ENCODE data around the gene MIA2.

MIA2 gene

GRCh38 chr14:39320318-39320717 is 86.6 kb downstream of the MIA2 start:
- TF ChIP-seq EZH2phosphoT487 (IDR thresholded peaks at IDR 0.05; ENCODE audit: borderline replicate concordance, low read length) (no peak), CTCF (IDR thresholded peaks at IDR 0.05; ENCODE audit: low read depth, low read length, poor library complexity, severe bottlenecking) (no peak)
- H3K9me2 ChIP-seq (replicated peaks; ENCODE audit: control insufficient read depth, low read length): no peaks in the 10 kb centered on the region

GRCh38 chr14:39322807-39323206 is 89.1 kb downstream of the MIA2 start:
- H3K79me2 ChIP-seq (ENCODE audit: control insufficient read depth, low read length): no peaks in the 10 kb centered on the region
- H3K27me3 ChIP-seq (ENCODE audit: control insufficient read depth, low read length): no peaks in the 10 kb centered on the region
- H3K9me2 ChIP-seq (replicated peaks; ENCODE audit: control insufficient read depth, low read length): no peaks in the 10 kb centered on the region
- TF ChIP-seq EZH2phosphoT487 (IDR thresholded peaks at IDR 0.05; ENCODE audit: borderline replicate concordance, low read length): no peak
- TF ChIP-seq CTCF (IDR thresholded peaks at IDR 0.05; ENCODE audit: low read depth, low read length, poor library complexity, severe bottlenecking): no peak
- no peak overlapping the region for H3K4me3 ChIP-seq (ENCODE audit: low read length)
- H3F3A ChIP-seq (ENCODE audit: control insufficient read depth, insufficient read depth): no peaks in the 10 kb centered on the region
- H3K36me3 ChIP-seq (ENCODE audit: control insufficient read depth, low read length): peaks cover 15% of the 10 kb centered on the region
- no peaks in the 10 kb centered on the region for H4K20me1 ChIP-seq (ENCODE audit: control insufficient read depth, insufficient read depth, low read depth, low read length)
- H3K9me3 ChIP-seq (ENCODE audit: control insufficient read depth, insufficient read depth, low read length): no peaks in the 10 kb centered on the region
- H3K4me2 ChIP-seq (ENCODE audit: low read length): no peak overlapping the region
- no peak overlapping the region for H3K27ac ChIP-seq (ENCODE audit: low read depth, low read length)
- no peaks in the 10 kb centered on the region for H3K4me1 ChIP-seq (ENCODE audit: control insufficient read depth, low read length)

More at GRCh38 chr14:39320318-39320717, 86.6 kb downstream of the MIA2 start:
- H3K27me3 ChIP-seq (ENCODE audit: control insufficient read depth, low read length): no peaks in the 10 kb centered on the region
- H4K20me1 ChIP-seq (ENCODE audit: control insufficient read depth, insufficient read depth, low read depth, low read length): no peaks in the 10 kb centered on the region
- H3K79me2 ChIP-seq (ENCODE audit: control insufficient read depth, low read length): no peaks in the 10 kb centered on the region
- H3K4me3 ChIP-seq (ENCODE audit: low read length): no peak overlapping the region
- no peak overlapping the region for H3K4me2 ChIP-seq (ENCODE audit: low read length)
- H3K9me3 ChIP-seq (ENCODE audit: control insufficient read depth, insufficient read depth, low read length): no peaks in the 10 kb centered on the region
- no peaks in the 10 kb centered on the region for H3K4me1 ChIP-seq (ENCODE audit: control insufficient read depth, low read length)
- peaks cover 9% of the 10 kb centered on the region for H3K36me3 ChIP-seq (ENCODE audit: control insufficient read depth, low read length)
- H3K27ac ChIP-seq (ENCODE audit: low read depth, low read length): no peak overlapping the region
- no peaks in the 10 kb centered on the region for H3F3A ChIP-seq (ENCODE audit: control insufficient read depth, insufficient read depth)

- Histone ChIP-seq H3K9me2 (replicated peaks; ENCODE audit: control insufficient read depth, low read length) (no peaks in the 10 kb centered on the region), H3F3A (ENCODE audit: control insufficient read depth, insufficient read depth) (no peaks in the 10 kb centered on the region), H3K27me3 (ENCODE audit: control insufficient read depth, low read length) (no peaks in the 10 kb centered on the region), H3K9me3 (ENCODE audit: control insufficient read depth, insufficient read depth, low read length) (no peaks in the 10 kb centered on the region), H3K36me3 (ENCODE audit: control insufficient read depth, low read length) (peaks cover 15% of the 10 kb centered on the region), H3K4me1 (ENCODE audit: control insufficient read depth, low read length) (no peaks in the 10 kb centered on the region), H3K27ac (ENCODE audit: low read depth, low read length) (no peak overlapping the region), H3K4me2 (ENCODE audit: low read length) (no peak overlapping the region), H3K4me3 (ENCODE audit: low read length) (no peak overlapping the region), H4K20me1 (ENCODE audit: control insufficient read depth, insufficient read depth, low read depth, low read length) (no peaks in the 10 kb centered on the region), H3K79me2 (ENCODE audit: control insufficient read depth, low read length) (no peaks in the 10 kb centered on the region)
- TF ChIP-seq CTCF (IDR thresholded peaks at IDR 0.05; ENCODE audit: low read depth, low read length, poor library complexity, severe bottlenecking) (no peak), EZH2phosphoT487 (IDR thresholded peaks at IDR 0.05; ENCODE audit: borderline replicate concordance, low read length) (no peak)
Observed at GRCh38 chr14:39324097-39324496, 90.4 kb downstream of the MIA2 start.
